Duodenal mucosa (tissue), 2 donors: ENCODE measurements around the gene SPIN2A.
A peak's percentile ranks its signal among the peaks of the same experiment; 100 is the strongest.
"Not testable (repeated sequence)": the region's sequence is repeated elsewhere in the genome, so short reads cannot be mapped to it uniquely, and the experiment has no call there.

Experiments
- H3K27ac ChIP-seq: one replicate; pipeline ENCODE4 v1.7.0; 2013; ENCODE audit warnings: low read depth, low read length
- H3K27me3 ChIP-seq, 2 donors: one replicate each; pipeline ENCODE4 v1.7.0; 2013; ENCODE audit warnings: low read length in 2 of 2, control low read depth in 1 of 2; ENCODE audit not compliant: insufficient read depth in 2 of 2, control insufficient read depth in 1 of 2
- H3K36me3 ChIP-seq, 2 donors: one replicate each; pipeline ENCODE4 v1.7.0; 2013; ENCODE audit warnings: low read length in 2 of 2, control low read depth in 1 of 2; ENCODE audit not compliant: insufficient read depth in 2 of 2, control insufficient read depth in 1 of 2
- H3K4me1 ChIP-seq, 2 donors: one replicate each; pipeline ENCODE4 v1.7.0; 2013; ENCODE audit warnings: low read length in 2 of 2, control low read depth in 1 of 2; ENCODE audit not compliant: insufficient read depth in 2 of 2, control insufficient read depth in 1 of 2
- H3K4me3 ChIP-seq, 2 donors: one replicate each; pipeline ENCODE4 v1.7.0; 2013; ENCODE audit warnings: low read length in 2 of 2, low read depth in 1 of 2
- H3K9ac ChIP-seq, 2 donors: one replicate each; pipeline ENCODE4 v1.7.0; 2013; ENCODE audit warnings: low read length in 2 of 2, low read depth in 1 of 2
- H3K9me3 ChIP-seq, 2 donors: one replicate each; pipeline ENCODE4 v1.7.0; 2013; ENCODE audit warnings: low read length in 2 of 2, control low read depth in 1 of 2; ENCODE audit not compliant: control insufficient read depth in 1 of 2

SPIN2A gene

DNA sequence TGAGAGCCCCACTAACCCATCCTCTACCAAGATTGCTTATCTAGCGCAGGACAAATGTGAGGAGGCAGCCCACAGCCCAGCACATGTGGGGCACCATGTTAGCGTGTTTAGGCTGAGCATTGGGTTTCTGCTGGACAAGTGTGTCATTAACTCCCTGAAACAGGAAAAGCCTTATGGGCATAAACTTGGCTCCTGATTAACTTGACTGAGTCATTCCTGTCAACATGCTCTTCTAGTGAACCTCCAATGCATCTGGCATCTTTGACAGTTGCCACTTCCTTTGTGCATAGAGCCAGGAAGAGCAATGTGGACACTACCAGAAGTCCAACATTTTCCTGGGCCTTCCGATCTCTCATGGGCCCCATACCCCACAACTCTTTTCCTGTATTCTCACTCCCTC is 2.5 kb downstream of the SPIN2A start:
- Histone ChIP-seq H3K9ac (no peak overlapping the region), H3K27ac (no peak overlapping the region), H3K36me3 (no peaks in the 10 kb centered on the region), H3K27me3 (no peaks in the 10 kb centered on the region), H3K9me3 (no peaks in the 10 kb centered on the region), H3K4me3 (no peak overlapping the region), H3K4me1 (no peaks in the 10 kb centered on the region)

DNA sequence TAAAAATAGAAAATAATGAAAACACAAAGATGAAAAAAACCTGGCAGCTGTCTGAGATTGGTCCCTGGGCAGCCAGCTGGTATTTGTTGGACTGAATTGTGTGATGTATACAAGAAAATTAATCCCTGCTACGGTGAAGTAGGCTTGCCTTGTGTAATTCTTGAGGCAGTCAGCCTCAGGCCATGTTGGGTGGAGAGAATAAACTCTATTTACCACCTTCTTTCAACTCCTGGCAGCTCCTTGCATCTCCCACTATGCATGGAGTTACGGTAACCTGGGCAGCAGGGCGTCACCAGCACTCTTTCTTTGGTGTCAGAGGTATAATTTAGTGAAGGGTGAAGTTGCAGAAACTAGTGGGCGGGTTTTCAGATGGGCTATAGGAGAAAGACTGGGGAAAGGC is 3.5 kb downstream of the SPIN2A start:
- Histone ChIP-seq H3K27me3 (no peaks in the 10 kb centered on the region), H3K27ac (no peak overlapping the region)

DNA sequence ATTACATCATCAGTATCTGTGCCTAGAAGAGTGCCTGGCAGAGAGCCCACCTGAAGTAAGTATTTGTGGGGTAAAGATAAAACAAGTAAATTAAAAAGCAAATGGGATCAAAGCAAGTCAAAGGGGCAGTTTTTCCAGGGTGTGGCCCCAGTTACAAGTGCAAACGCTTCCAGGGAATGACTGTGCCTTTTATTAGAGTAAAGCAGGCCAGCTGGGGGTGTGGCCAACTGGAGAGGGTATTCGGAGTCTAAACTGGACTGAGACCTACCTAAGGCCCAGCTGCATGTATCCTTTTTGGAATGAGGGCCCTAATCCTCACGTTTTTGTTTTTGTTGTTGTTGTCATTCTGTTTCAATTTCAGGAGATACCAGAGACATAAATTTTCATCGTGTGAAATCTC is 3.9 kb downstream of the SPIN2A start:
- not testable (repeated sequence) for H3K4me1 ChIP-seq, H3K4me3 ChIP-seq, H3K9ac ChIP-seq, H3K9me3 ChIP-seq, H3K27me3 ChIP-seq, H3K27ac ChIP-seq, H3K36me3 ChIP-seq

More for the DNA sequence above, 3.5 kb downstream of the SPIN2A start:
- no peak overlapping the region for H3K4me3 ChIP-seq
- H3K4me1 ChIP-seq = no peaks in the 10 kb centered on the region
- no peaks in the 10 kb centered on the region for H3K36me3 ChIP-seq
- H3K9me3 ChIP-seq = no peaks in the 10 kb centered on the region
- H3K9ac ChIP-seq = no peak overlapping the region

DNA sequence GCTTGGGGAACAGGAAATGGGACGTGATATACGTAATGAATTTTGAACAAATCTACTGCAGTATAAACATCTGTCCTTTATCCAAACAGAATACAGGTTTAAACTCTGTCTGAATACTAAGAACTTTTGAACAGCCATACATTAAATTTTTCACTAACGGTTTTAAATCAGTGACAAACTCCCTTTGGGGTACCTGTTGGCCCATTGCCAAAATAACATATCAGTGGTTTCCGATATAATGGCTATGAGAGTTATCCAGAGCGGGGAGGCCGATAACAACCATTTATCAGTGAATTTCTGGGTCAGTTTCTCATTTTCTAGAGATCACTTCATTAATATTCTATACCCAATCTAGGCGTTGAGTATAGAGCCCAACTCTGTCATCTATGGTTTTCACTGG is 5.2 kb downstream of the SPIN2A start:
- no peak overlapping the region for H3K27ac ChIP-seq
- no peak overlapping the region for H3K4me3 ChIP-seq
- H3K9ac ChIP-seq = no peak overlapping the region
- no peaks in the 10 kb centered on the region for H3K4me1 ChIP-seq
- no peaks in the 10 kb centered on the region for H3K9me3 ChIP-seq
- H3K36me3 ChIP-seq = no peaks in the 10 kb centered on the region
- no peaks in the 10 kb centered on the region for H3K27me3 ChIP-seq

DNA sequence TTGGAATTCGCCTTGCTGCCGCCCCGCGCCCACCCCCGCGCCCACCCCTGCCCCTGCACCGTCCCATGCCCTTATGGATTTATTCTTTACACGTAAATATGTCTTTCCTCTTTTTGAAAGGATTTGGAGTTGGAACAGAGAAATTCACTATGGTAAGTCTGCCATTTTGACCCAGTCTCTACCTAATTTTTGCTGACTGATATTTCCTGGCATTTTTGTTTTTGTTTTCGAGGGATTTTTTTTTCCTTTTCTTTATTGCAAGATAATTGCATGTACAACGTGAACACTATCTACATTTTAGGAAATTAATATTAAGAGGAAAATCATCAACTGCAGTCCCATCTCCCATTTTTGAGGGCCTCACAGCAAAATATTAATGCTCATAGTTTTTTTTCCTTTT is 15.4 kb downstream of the SPIN2A start:
- H3K9me3 ChIP-seq = no peaks in the 10 kb centered on the region
- H3K4me3 ChIP-seq = peak overlapping the region; percentile 71 to 76
- H3K27ac ChIP-seq = no peak overlapping the region
- no peaks in the 10 kb centered on the region for H3K27me3 ChIP-seq
- H3K4me1 ChIP-seq = no peaks in the 10 kb centered on the region
- peak overlapping the region; percentile 54 to 77 for H3K9ac ChIP-seq
- no peaks in the 10 kb centered on the region for H3K36me3 ChIP-seq

DNA sequence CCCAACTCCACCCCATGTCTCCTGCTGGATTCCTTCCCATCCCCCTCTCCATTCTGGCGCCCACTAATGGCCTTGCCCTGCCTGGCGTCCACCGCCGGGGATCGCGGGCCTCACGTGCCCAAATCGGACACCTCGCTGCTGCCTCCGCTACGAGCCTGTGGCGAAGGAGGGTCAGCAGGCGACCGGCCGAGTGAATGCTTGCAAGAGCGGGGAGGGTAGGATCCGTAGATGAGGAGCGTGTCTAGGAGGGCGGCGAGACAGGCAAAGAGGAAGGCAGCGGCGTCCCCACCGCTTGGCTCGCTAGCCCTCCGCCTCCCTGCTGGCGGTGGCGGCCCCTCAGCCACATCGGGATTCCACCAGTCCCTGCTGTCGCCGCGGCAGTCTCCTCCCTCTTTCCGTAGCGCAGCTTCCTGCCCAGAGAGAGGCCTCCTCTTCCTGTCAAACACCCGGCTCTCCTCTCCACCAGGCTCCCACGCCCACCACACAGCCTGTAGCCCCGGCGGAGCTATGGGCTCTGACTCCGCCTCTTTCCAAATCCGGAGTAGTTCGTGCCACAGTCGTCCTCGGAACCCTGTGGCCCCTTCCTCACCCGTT is 15.9 kb downstream of the SPIN2A start, which contains the start of gene SPIN2B:
SPIN2B (minus strand) TSS at position 387 of the 594 bp plus-strand sequence.
- Histone ChIP-seq H3K4me1 (no peaks in the 10 kb centered on the region), H3K9ac (peak within 1 kb of the TSS; percentile 54 to 77), H3K9me3 (no peaks in the 10 kb centered on the region), H3K36me3 (no peaks in the 10 kb centered on the region), H3K4me3 (peak within 1 kb of the TSS; percentile 71 to 76), H3K27ac (peak within 1 kb of the TSS; percentile 20), H3K27me3 (no peaks in the 10 kb centered on the region)

DNA sequence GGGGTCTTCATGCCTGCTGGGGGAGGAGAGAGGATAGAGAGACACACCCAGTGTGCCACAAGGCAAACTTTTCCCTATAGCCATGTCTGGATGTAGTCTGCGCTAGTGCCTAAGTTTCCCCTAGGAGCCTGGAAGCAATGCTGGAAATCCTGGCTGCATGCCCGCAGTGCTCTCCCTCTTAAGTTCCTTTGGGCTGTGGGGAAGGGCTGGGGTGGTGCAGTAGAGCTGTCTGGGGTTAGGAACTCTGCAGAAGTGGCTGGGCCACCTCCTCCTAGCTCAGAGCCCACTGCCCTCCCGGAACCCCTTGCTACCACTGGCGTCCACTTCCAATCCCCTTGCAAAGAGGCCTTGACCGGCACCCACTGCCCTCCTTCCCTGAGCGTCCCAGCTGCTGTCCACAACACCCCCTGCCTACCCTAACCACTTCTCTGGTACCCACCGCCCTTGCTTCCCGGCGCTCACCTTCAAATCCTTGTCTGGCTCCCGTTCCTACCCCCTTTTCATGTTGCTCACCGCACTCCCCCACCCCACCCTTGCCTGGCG is 16.5 kb downstream of the SPIN2A start:
- H3K4me1 ChIP-seq, H3K27me3 ChIP-seq, H3K9me3 ChIP-seq, H3K36me3 ChIP-seq, H3K27ac ChIP-seq: not testable (repeated sequence)
- H3K4me3 ChIP-seq = peak overlapping the region; percentile 71 to 76
- H3K9ac ChIP-seq = peak overlapping the region; percentile 54 to 77

DNA sequence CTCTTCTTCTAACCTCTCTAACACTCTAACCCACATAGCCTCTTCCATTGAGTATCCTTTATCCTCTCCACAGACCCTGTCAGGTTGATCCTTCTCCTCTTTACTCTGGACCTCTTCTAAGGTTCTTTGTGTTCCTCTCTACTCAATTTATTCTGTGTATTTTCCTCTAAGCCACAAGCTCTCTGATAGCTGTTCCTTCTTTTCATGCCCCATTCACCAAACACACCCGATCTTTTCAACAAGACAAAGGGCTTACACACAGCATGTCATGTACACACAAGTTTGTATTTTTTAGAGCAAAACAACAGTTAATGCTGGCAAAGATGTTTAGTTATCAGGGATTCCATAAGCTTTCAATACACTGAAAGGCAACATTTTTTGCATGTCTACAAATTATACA is 17.8 kb downstream of the SPIN2A start:
- Histone ChIP-seq H3K9ac (no peak overlapping the region), H3K4me1 (no peaks in the 10 kb centered on the region), H3K9me3 (no peaks in the 10 kb centered on the region), H3K27ac (no peak overlapping the region), H3K27me3 (no peaks in the 10 kb centered on the region), H3K36me3 (no peaks in the 10 kb centered on the region), H3K4me3 (no peak overlapping the region)

DNA sequence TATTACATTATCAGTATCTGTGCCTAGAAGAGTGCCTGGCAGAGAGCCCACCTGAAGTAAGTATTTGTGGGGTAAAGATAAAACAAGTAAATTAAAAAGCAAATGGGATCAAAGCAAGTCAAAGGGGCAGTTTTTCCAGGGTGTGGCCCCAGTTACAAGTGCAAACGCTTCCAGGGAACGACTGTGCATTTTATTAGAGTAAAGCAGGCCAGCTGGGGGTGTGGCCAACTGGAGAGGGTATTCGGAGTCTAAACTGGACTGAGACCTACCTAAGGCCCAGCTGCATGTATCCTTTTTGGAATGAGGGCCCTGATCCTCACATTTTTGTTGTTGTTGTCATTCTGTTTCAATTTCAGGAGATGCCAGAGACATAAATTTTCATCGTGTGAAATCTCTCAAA is 19.6 kb downstream of the SPIN2A start:
- not testable (repeated sequence) for H3K9me3 ChIP-seq, H3K36me3 ChIP-seq, H3K9ac ChIP-seq, H3K27ac ChIP-seq, H3K4me1 ChIP-seq, H3K27me3 ChIP-seq, H3K4me3 ChIP-seq

DNA sequence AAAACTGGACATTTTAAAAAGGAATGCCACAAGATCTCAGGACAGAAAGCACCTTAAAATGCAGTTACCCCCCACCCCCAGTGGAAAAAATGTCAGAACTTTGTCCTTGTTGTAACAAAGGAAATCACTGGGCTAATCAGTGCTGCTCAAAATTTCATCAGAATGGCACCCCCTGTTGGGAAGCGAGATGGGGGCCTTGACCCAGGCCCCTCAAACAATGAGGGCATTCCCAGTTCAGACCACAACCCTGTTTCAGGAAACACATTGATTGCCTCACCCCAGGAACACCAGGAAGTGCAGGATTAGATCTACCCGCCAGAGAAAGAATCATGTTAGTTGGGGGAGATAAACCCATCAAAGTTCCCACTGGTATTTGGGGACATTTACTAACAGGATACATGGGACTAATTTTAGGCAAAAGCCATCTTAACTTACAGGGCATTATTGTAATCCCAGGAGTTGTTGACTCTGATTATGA is 32.2 kb downstream of the SPIN2A start:
- Histone ChIP-seq H3K27ac (no peak overlapping the region), H3K36me3 (no peaks in the 10 kb centered on the region), H3K4me3 (no peak overlapping the region), H3K9ac (no peak overlapping the region), H3K9me3 (no peaks in the 10 kb centered on the region), H3K4me1 (no peaks in the 10 kb centered on the region), H3K27me3 (no peaks in the 10 kb centered on the region)
